Pancreas (tissue), 10 donors: Measurements from ENCODE around the gene PLEKHA3. TPM values are rescaled to one million over a fixed set of nuclear protein-coding genes. Genes with fewer than 3 reads are reported as not detected.

Experiments used
- ATAC-seq, 4 donors: fragments of 200-7000 bp; cut with Tn5 transposase; one replicate each; pipeline versions ENCODE4 v1.8.0 to v1.9.1; 2020; ENCODE audit warnings: mild to moderate bottlenecking in 4 of 4, moderate library complexity in 4 of 4
- DNase-seq, 6 donors: peaks; one replicate each; pipeline ENCODE4 v3.0.0-alpha.2; 2020
- FAIRE-seq: peaks from 2 replicates; lab custom pipeline; 2012; peaks lifted over from hg19 to GRCh38; lab: Jason Lieb, UNC
- H3K27ac ChIP-seq, 4 donors: fragments of 200-600 bp; sonication (generic); 1 replicate in 3 of 4; 2 replicates in 1 of 4; pipeline versions ENCODE4 v1.5.0 to v1.8.0; 2020
- H3K27me3 ChIP-seq, 4 donors: fragments of 200-600 bp; one replicate each; pipeline ENCODE4 v1.8.0; 2021
- H3K36me3 ChIP-seq, 3 donors: fragments of 200-600 bp; sonication (generic) in 1 of 3; one replicate each; pipeline versions ENCODE4 v1.5.0 to v1.8.0; 2020 to 2021
- H3K4me1 ChIP-seq, 3 donors: fragments of 200-600 bp; one replicate each; pipeline ENCODE4 v1.8.0; 2021
- H3K4me3 ChIP-seq, 4 donors: fragments of 200-600 bp; sonication (generic) in 2 of 4; one replicate each; pipeline versions ENCODE4 v1.5.0 to v1.8.0; 2020 to 2021
- H3K9me3 ChIP-seq, 4 donors: fragments of 200-600 bp; one replicate each; pipeline ENCODE4 v1.8.0; 2021
- CTCF ChIP-seq, 4 donors: fragments of 200-600 bp; sonication (generic) in 3 of 4; IDR thresholded peaks; one replicate each; pipeline versions ENCODE4 v1.5.0 to v1.8.0; 2021; ENCODE audit warnings: antibody characterized with exemption in 4 of 4
- WGBS, 2 donors: extraction: QIAGEN DNeasy Blood & Tissue Kit; methylation state at CpG; one replicate each; pipeline ENCODE4 v1.1.7; 2013; 5-methylcytosine and 5-hydroxymethylcytosine counted together
- intact Hi-C, 3 donors: fragments of 100-400 bp; cut with DNase I; formaldehyde crosslinking; loops; one replicate each; pipeline versions ENCODE4 v1.11.1 to v1.14.2; 2022
- polyA plus RNA-seq, 2 donors: library from polyadenylated mRNA; stranded (reverse); fragments of 200-250 nt; gene quantifications; one replicate each; pipeline ENCODE4 v1.2.3, GENCODE V29; 2013
- total RNA-seq, 6 donors: library from RNA; stranded (reverse); fragmentation: NEBNext Ultra II Directional in 4 of 6; extraction: Animal tissue kit (Norgen Biotek cat#: 25700) in 4 of 6; gene quantifications; one replicate each; pipeline versions ENCODE4 v1.2.1 to v1.2.4, GENCODE V29; 2021 to 2023
- donor health status: healthy with polysubstance abuse.
- donor health status: DM: no; HTN: no; CAD: no; lungs with moderate emphysema.
- donor health status: DM: no; HTN: no; CAD: no.
- donor health status: control.
- donor health status: control.
- donor health status: Bipolar disorder and iron deficiency.
- donor health status: DM: yes; HTN: yes; CAD: no.
- donor health status: DM: no; HTN: no; CAD: no.
- donor health status: DM: no; HTN: no; CAD: no.
- donor health status: DM: yes; HTN: yes; CAD: no.

The PLEKHA3 gene
- total RNA-seq (10 to 100 TPM; 10.2 to 18.6 (median 11.9) TPM), polyA plus RNA-seq (1 to 10 TPM; 1.2 to 2.5 TPM)

GRCh38 chr2:178480227-178481181 lies at the start of gene PLEKHA3:
Gene PLEKHA3 (plus strand): TSS chr2:178480457. CDS start chr2:178480870, 413 bp downstream.
- ATAC-seq (peak; percentile 85 to 91 (median 89)), DNase-seq (peak; percentile 96 to 98 (median 96)), FAIRE-seq (no peak)
- Histone ChIP-seq H3K4me1 (peaks cover 18 to 52% (median 30%) of the 10 kb centered on the region in 3 donors), H3K9me3 (no peaks in the 10 kb centered on the region), H3K36me3 (no peaks in the 10 kb centered on the region), H3K27me3 (no peaks in the 10 kb centered on the region), H3K4me3 (peak within 1 kb of the TSS; percentile 75 to 93 (median 91)), H3K27ac (peak within 1 kb of the TSS; percentile 87 to 97 (median 95))
- intact Hi-C loops, result no loop called here
- WGBS, 2 donors, result 0 to 1% methylated on average over 66 to 92 of the region's 92 CpGs
- TF ChIP-seq CTCF (IDR thresholded peaks at IDR 0.05), result no peak

GRCh38 chr2:178436662-178437061 lies 43.6 kb upstream of the PLEKHA3 start:
- Histone ChIP-seq H3K36me3 (peaks cover 0 to 54% (median 15%) of the 10 kb centered on the region in 3 donors), H3K4me3 (no peak overlapping the region), H3K27me3 (no peaks in the 10 kb centered on the region), H3K4me1 (peaks cover 0 to 5% (median 5%) of the 10 kb centered on the region in 3 donors), H3K9me3 (no peaks in the 10 kb centered on the region), H3K27ac (no peak overlapping the region)
- no peak for TF ChIP-seq CTCF (IDR thresholded peaks at IDR 0.05)
- DNase-seq (no peak), ATAC-seq (no peak), FAIRE-seq (no peak)
- intact Hi-C loops, result no loop called here
- 82 to 84% methylated on average over 2 of the region's 2 CpGs for WGBS, 2 donors

GRCh38 chr2:178441426-178441825 lies 38.8 kb upstream of the PLEKHA3 start:
- intact Hi-C loops, result no loop called here
- Histone ChIP-seq H3K27ac (no peak overlapping the region), H3K27me3 (no peaks in the 10 kb centered on the region), H3K4me3 (no peak overlapping the region), H3K36me3 (peaks cover 3 to 52% (median 7%) of the 10 kb centered on the region in 3 donors), H3K4me1 (peaks cover 0 to 5% (median 5%) of the 10 kb centered on the region in 3 donors), H3K9me3 (no peaks in the 10 kb centered on the region)
- 83 to 87% methylated on average over 2 of the region's 2 CpGs for WGBS, 2 donors
- no peak for TF ChIP-seq CTCF (IDR thresholded peaks at IDR 0.05)
- FAIRE-seq (no peak), ATAC-seq (no peak), DNase-seq (no peak)

- no peak for TF ChIP-seq CTCF (IDR thresholded peaks at IDR 0.05)
- Histone ChIP-seq H3K27ac (peak overlapping the region in 3 of 4 donors; percentile 92 to 99 (median 96)), H3K36me3 (peaks cover 0 to 15% (median 6%) of the 10 kb centered on the region in 3 donors), H3K27me3 (no peaks in the 10 kb centered on the region), H3K9me3 (no peaks in the 10 kb centered on the region), H3K4me3 (peak overlapping the region in 3 of 4 donors; percentile 83 to 98 (median 88)), H3K4me1 (peaks cover 10 to 22% (median 14%) of the 10 kb centered on the region in 3 donors)
- ATAC-seq (no peak), FAIRE-seq (no peak), DNase-seq (no peak)
- 67 to 82% methylated on average over 4 of the region's 4 CpGs for WGBS, 2 donors
- intact Hi-C loops, result no loop called here
These were observed 31.1 kb upstream of the PLEKHA3 start for GRCh38 chr2:178448968-178449661.
